K562 (cell line): ENCODE data around the gene TRANK1. TPM values are rescaled to one million over a fixed set of nuclear protein-coding genes. Genes with fewer than 3 reads are reported as not detected.

ENCODE experiments used
- ATAC-seq: fragments of 200-7000 bp; cut with Tn5 transposase; 3 replicates; pipeline ENCODE4 v1.9.1; 2020; ENCODE audit warnings: moderate library complexity
- BruUV-seq: library from RNA; stranded (reverse); fragments of 400-500 nt; replicated peaks from 2 replicates; lab custom pipeline; 2021; lab: Mats Ljungman, UMichigan
- CTCF ChIA-PET: fragments of 300-600 bp; formaldehyde crosslinking; extraction: SDS; loops from one replicate; lab custom pipeline; 2021; ENCODE audit warnings: low intra/inter-chr PET ratio; lab: Yijun Ruan, JAX
- POLR2A ChIA-PET: fragments of 300-600, 350-650 bp; sonication (Branson Sonifier 250); formaldehyde crosslinking; extraction: SDS; loops from one replicate; lab custom pipeline; 2021; ENCODE audit warnings: antibody characterized with exemption, inconsistent platforms; lab: Yijun Ruan, JAX
- DNase-seq, 4 experiments: peaks; one replicate each; pipeline versions ENCODE4 v3.0.0 to v3.0.0-alpha.2; 2011 to 2018; ENCODE audit warnings: low spot score in 3 of 4, mixed read lengths in 3 of 4; ENCODE audit errors: extremely low read depth in 1 of 4
- FAIRE-seq: peaks from 2 replicates; lab custom pipeline; 2011; peaks lifted over from hg19 to GRCh38; lab: Jason Lieb, UNC
- H2AFZ ChIP-seq: 2 replicates; pipeline ENCODE4 v1.6.0; 2011; ENCODE audit warnings: low read depth, low read length, control low read depth, inconsistent platforms
- H3K27ac ChIP-seq: fragments of 200-600 bp; 3 replicates; pipeline ENCODE4 v1.8.0; 2011; ENCODE audit warnings: low read depth, mild to moderate bottlenecking, control low read depth, inconsistent platforms, low read length, moderate library complexity, mixed read lengths; ENCODE audit errors: extremely low read depth
- H3K27me3 ChIP-seq, 2 experiments: fragments of 300-600 bp in 1 of 2; 2 replicates in 1 of 2; 3 replicates in 1 of 2; pipeline versions ENCODE4 v1.6.0 to v1.8.0; 2011; ENCODE audit warnings: inconsistent platforms in 2 of 2, low read length in 2 of 2, mild to moderate bottlenecking in 1 of 2, mixed read lengths in 1 of 2, moderate library complexity in 1 of 2; ENCODE audit not compliant: control insufficient read depth in 2 of 2, insufficient read depth in 2 of 2
- H3K36me3 ChIP-seq: fragments of 300-600 bp; 3 replicates; pipeline ENCODE4 v1.8.0; 2011; ENCODE audit warnings: mild to moderate bottlenecking, low read length, inconsistent platforms; ENCODE audit not compliant: control insufficient read depth, insufficient read depth
- H3K4me1 ChIP-seq, 2 experiments: fragments of 200-600 bp in 1 of 2; replicated peaks in 1 of 2; 2 replicates in 1 of 2; 3 replicates in 1 of 2; pipeline versions ENCODE4 v1.5.1 to v1.8.0; 2011; ENCODE audit warnings: inconsistent platforms in 2 of 2, low read length in 2 of 2, mild to moderate bottlenecking in 1 of 2, mixed read lengths in 1 of 2, moderate library complexity in 1 of 2; ENCODE audit not compliant: control insufficient read depth in 2 of 2, insufficient read depth in 2 of 2
- H3K4me2 ChIP-seq: 2 replicates; pipeline ENCODE4 v1.6.1; 2011; ENCODE audit warnings: low read length, control low read depth, inconsistent platforms, mixed read lengths; ENCODE audit not compliant: insufficient read depth
- H3K4me3 ChIP-seq: fragments of 200-600 bp; sonication (generic), shearing (Covaris generic); 2 replicates; pipeline ENCODE4 v1.5.1; 2016; ENCODE audit warnings: control low read depth, inconsistent platforms
- H3K79me2 ChIP-seq: fragments of 200-600 bp; 3 replicates; pipeline ENCODE4 v1.8.0; 2011; ENCODE audit warnings: low read length, inconsistent platforms; ENCODE audit not compliant: control insufficient read depth, insufficient read depth
- H3K9ac ChIP-seq, 2 experiments: 2 replicates each; pipeline versions ENCODE4 v1.6.0 to v1.6.1; 2011; ENCODE audit warnings: low read depth in 2 of 2, low read length in 2 of 2, control low read depth in 1 of 2, inconsistent platforms in 1 of 2, mild to moderate bottlenecking in 1 of 2, mixed read lengths in 1 of 2; ENCODE audit not compliant: insufficient read depth in 1 of 2
- H3K9me1 ChIP-seq: one replicate; pipeline ENCODE4 v1.6.0; 2011; ENCODE audit warnings: inconsistent platforms, mild to moderate bottlenecking, low read length, moderate library complexity; ENCODE audit not compliant: control insufficient read depth, insufficient read depth
- H3K9me3 ChIP-seq: replicated peaks from 2 replicates; pipeline ENCODE4 v1.5.1; 2011; ENCODE audit warnings: low read depth, low read length, inconsistent platforms; ENCODE audit not compliant: control insufficient read depth, insufficient read depth
- H4K20me1 ChIP-seq: replicated peaks from 2 replicates; pipeline ENCODE4 v1.6.1; 2011; ENCODE audit warnings: low read length, inconsistent platforms, mixed read lengths; ENCODE audit not compliant: control insufficient read depth, insufficient read depth
- CCNT2 ChIP-seq: IDR thresholded peaks from 2 replicates; pipeline ENCODE4 v1.6.1; 2011; ENCODE audit warnings: borderline replicate concordance, low read depth, mild to moderate bottlenecking, moderate library complexity, mixed read lengths, low read length; ENCODE audit not compliant: insufficient read length; ENCODE audit errors: extremely low read depth
- JUND ChIP-seq, 2 experiments: IDR thresholded peaks; 2 replicates in 1 of 2; 3 replicates in 1 of 2; pipeline ENCODE4 v1.6.1; 2011; ENCODE audit warnings: borderline replicate concordance in 2 of 2, low read depth in 2 of 2, low read length in 2 of 2, improper control_type of control experiment in 1 of 2, missing biosample characterization in 1 of 2, missing genetic modification characterization in 1 of 2, missing genetic modification reagents in 1 of 2
- NCOA2 ChIP-seq, 2 experiments: fragments of 450-650 bp; IDR thresholded peaks; 2 replicates each; pipeline ENCODE4 v1.6.1; 2018; ENCODE audit warnings: mild to moderate bottlenecking in 2 of 2, moderate library complexity in 1 of 2; ENCODE audit not compliant: partially characterized antibody in 2 of 2
- PCBP2 ChIP-seq: fragments of 200-400 bp; formaldehyde crosslinking; IDR thresholded peaks from 2 replicates; pipeline ENCODE4 v1.6.1; 2018; ENCODE audit warnings: low read length, low read depth, mild to moderate bottlenecking, moderate library complexity; ENCODE audit not compliant: poor library complexity, severe bottlenecking
- PRPF4 ChIP-seq: fragments of 200-400 bp; formaldehyde crosslinking; IDR thresholded peaks from one replicate; pipeline ENCODE4 v1.6.1; 2017; ENCODE audit warnings: low read length, low read depth, mild to moderate bottlenecking; ENCODE audit not compliant: insufficient read depth, poor library complexity, severe bottlenecking
- SMAD3 ChIP-seq: fragments of 450-650 bp; formaldehyde crosslinking; conservative IDR thresholded peaks from 2 replicates; pipeline ENCODE4 v1.4.0; 2020; ENCODE audit warnings: mild to moderate bottlenecking
- SRSF7 ChIP-seq: fragments of 200-400 bp; formaldehyde crosslinking; optimal IDR thresholded peaks from 2 replicates; pipeline ENCODE3; 2017; ENCODE audit warnings: mild to moderate bottlenecking, low read depth, low read length
- THRAP3 ChIP-seq: fragments of 450-650 bp; IDR thresholded peaks from 2 replicates; pipeline ENCODE4 v1.6.1; 2016; ENCODE audit warnings: mild to moderate bottlenecking, inconsistent platforms, borderline replicate concordance
- USF2 ChIP-seq: sonication (generic); formaldehyde crosslinking; IDR thresholded peaks from 2 replicates; pipeline ENCODE4 v1.5.0; 2020; ENCODE audit warnings: missing genetic modification reagents
- ZBTB1 ChIP-seq: sonication (generic); formaldehyde crosslinking; IDR thresholded peaks from 2 replicates; pipeline ENCODE4 v1.8.1; 2023; ENCODE audit warnings: missing genetic modification reagents, low read depth, mild to moderate bottlenecking, borderline replicate concordance
- ZFX ChIP-seq: sonication (generic); formaldehyde crosslinking; IDR thresholded peaks from 2 replicates; pipeline ENCODE4 v1.8.0; 2022; ENCODE audit warnings: mild to moderate bottlenecking, missing genetic modification reagents, moderate library complexity
- ZNF280A ChIP-seq: fragments of 450-650 bp; IDR thresholded peaks from 2 replicates; pipeline ENCODE4 v1.6.1; 2018; ENCODE audit warnings: mild to moderate bottlenecking, low read depth; ENCODE audit not compliant: partially characterized antibody
- ZNF518B ChIP-seq: fragments of 250-450 bp; sonication (Bioruptor Pico); IDR thresholded peaks from 2 replicates; pipeline ENCODE4 v1.5.0; 2021; ENCODE audit warnings: mild to moderate bottlenecking, moderate library complexity
- ZNF583 ChIP-seq: fragments of 250-450 bp; sonication (Bioruptor Pico); IDR thresholded peaks from 2 replicates; pipeline ENCODE4 v1.4.0; 2020
- ZNF780A ChIP-seq: fragments of 250-450 bp; sonication (Bioruptor Pico); IDR thresholded peaks from 2 replicates; pipeline ENCODE4 v1.5.0; 2021; ENCODE audit warnings: mild to moderate bottlenecking
- WGBS: fragments of 100-300 bp; shearing (Covaris generic); methylation state at CpG from one replicate; pipeline ENCODE4 v1.1.6; 2016; ENCODE audit warnings: low coverage, mixed read lengths; ENCODE audit not compliant: insufficient coverage; ENCODE audit errors: missing lambda C conversion rate; 5-methylcytosine and 5-hydroxymethylcytosine counted together
- in situ Hi-C: fragments of 300-500 bp; cut with MboI; formaldehyde crosslinking; loops from 4 replicates; pipeline ENCODE4 v1.15.0; 2018; ENCODE audit warnings: inconsistent platforms, mixed read lengths
- intact Hi-C: fragments of 100-400 bp; cut with micrococcal nuclease; formaldehyde crosslinking; loops from 2 replicates; pipeline ENCODE4 v1.14.2; 2022
- polyA plus RNA-seq, 8 experiments: library from polyadenylated mRNA; depleted of rRNA in 4 of 8; stranded (reverse) in 5 of 8; unstranded in 3 of 8; fragments of >200 nt; fragmentation: Nextera tagmentation in 2 of 8; fragmentation: Illumina TruSeq in 1 of 8; extraction: Ambion mirVana in 2 of 8; extraction: Trizol in 1 of 8; gene quantifications; 2 replicates each; pipeline versions ENCODE4 v1.2.1 to v1.2.3, GENCODE V29; 2011 to 2014; ENCODE audit warnings: inconsistent platforms in 1 of 8, missing spikeins in 1 of 8
- total RNA-seq, 7 experiments: library from RNA; depleted of rRNA in 6 of 7; stranded (reverse); fragments of >200 nt in 6 of 7; fragmentation: Illumina TruSeq in 2 of 7; extraction: Trizol in 2 of 7; gene quantifications; 2 replicates each; pipeline versions ENCODE4 v1.2.1 to v1.2.3, GENCODE V29; 2011 to 2021; ENCODE audit warnings: low replicate concordance in 1 of 7

The TRANK1 gene
- total and polyA plus RNA-seq, 9 of the 15 experiments (the other 6 are each of a cell fraction or from before 2014, with no cell fraction given): 0.41 to 5.3 (median 2.1) TPM

- H3K4me1 ChIP-seq: peaks cover 0 to 9% of the 10 kb centered on the region in 2 experiments; a peak in 2 of 5 replicates
- ChIA-PET POLR2A (interaction anchor here (0.6 to 2.8 kb wide), 7 partner anchors 9 to 125 kb away, joined by 3 to 12 read pairs (median 3); no protein-coding TSS in a partner anchor), CTCF (no interaction called here)
- BruUV-seq: no TSS peak
- H3K27me3 ChIP-seq: no peaks in the 10 kb centered on the region
- no peak overlapping the region for H3K27ac ChIP-seq
- no peak overlapping the region for H3K9ac ChIP-seq
- FAIRE-seq (no peak), DNase-seq (no peak), ATAC-seq (no peak)
- no peak overlapping the region for H3K4me3 ChIP-seq
- H3K9me1 ChIP-seq: no peaks in the 10 kb centered on the region
- no peaks in the 10 kb centered on the region for H3K9me3 ChIP-seq
- no peaks in the 10 kb centered on the region for H3K79me2 ChIP-seq
- 40% methylated on average over 1 of the region's 1 CpG for WGBS
- no peak overlapping the region for H3K4me2 ChIP-seq
- H2AFZ ChIP-seq: peak overlapping the region; percentile 76; the same call in 1 of the 2 replicates
- H3K36me3 ChIP-seq: no peaks in the 10 kb centered on the region
- H4K20me1 ChIP-seq: no peaks in the 10 kb centered on the region
- in situ Hi-C loops: no loop called here
- intact Hi-C loops: no loop called here
- TF ChIP-seq ZBTB1 (CRISPR knock-in tag): no peak
- no peak for TF ChIP-seq ZNF518B (CRISPR knock-in tag)
- no peak for TF ChIP-seq THRAP3
- TF ChIP-seq PCBP2: no peak
- TF ChIP-seq NCOA2 (IDR thresholded peaks at IDR 0.05; ENCODE audit: partially characterized antibody in 2 of 2): no peak
- no peak for TF ChIP-seq ZNF583 (CRISPR knock-in tag)
- no peak for TF ChIP-seq SRSF7
- no peak for TF ChIP-seq SMAD3 (CRISPR knock-in tag)
- no peak for TF ChIP-seq ZNF280A
- no peak for TF ChIP-seq USF2 (CRISPR knock-in tag)
- TF ChIP-seq PRPF4: no peak
- no peak for TF ChIP-seq ZFX (CRISPR knock-in tag)
- TF ChIP-seq CCNT2: no peak
- no peak for TF ChIP-seq ZNF780A (CRISPR knock-in tag)
- TF ChIP-seq JUND (IDR thresholded peaks at IDR 0.05; ENCODE audit: borderline replicate concordance, low read depth, low read length): no peak
- TF ChIP-seq JUND (tag; IDR thresholded peaks at IDR 0.05; ENCODE audit: borderline replicate concordance, low read depth, low read length): no peak
These were observed 51.0 kb downstream of the TRANK1 start for GRCh38 chr3:36893826-36894225.
